CD4-positive, alpha-beta T cell treated with Interleukin-21 for 1 hour (primary cell): ENCODE measurements around the gene C2CD3.
A peak's percentile ranks its signal among the peaks of the same experiment; 100 is the strongest.

ENCODE experiments used
- DNase-seq: peaks from one replicate; pipeline ENCODE4 v3.0.0-alpha.2; 2020

Gene C2CD3, protein sequence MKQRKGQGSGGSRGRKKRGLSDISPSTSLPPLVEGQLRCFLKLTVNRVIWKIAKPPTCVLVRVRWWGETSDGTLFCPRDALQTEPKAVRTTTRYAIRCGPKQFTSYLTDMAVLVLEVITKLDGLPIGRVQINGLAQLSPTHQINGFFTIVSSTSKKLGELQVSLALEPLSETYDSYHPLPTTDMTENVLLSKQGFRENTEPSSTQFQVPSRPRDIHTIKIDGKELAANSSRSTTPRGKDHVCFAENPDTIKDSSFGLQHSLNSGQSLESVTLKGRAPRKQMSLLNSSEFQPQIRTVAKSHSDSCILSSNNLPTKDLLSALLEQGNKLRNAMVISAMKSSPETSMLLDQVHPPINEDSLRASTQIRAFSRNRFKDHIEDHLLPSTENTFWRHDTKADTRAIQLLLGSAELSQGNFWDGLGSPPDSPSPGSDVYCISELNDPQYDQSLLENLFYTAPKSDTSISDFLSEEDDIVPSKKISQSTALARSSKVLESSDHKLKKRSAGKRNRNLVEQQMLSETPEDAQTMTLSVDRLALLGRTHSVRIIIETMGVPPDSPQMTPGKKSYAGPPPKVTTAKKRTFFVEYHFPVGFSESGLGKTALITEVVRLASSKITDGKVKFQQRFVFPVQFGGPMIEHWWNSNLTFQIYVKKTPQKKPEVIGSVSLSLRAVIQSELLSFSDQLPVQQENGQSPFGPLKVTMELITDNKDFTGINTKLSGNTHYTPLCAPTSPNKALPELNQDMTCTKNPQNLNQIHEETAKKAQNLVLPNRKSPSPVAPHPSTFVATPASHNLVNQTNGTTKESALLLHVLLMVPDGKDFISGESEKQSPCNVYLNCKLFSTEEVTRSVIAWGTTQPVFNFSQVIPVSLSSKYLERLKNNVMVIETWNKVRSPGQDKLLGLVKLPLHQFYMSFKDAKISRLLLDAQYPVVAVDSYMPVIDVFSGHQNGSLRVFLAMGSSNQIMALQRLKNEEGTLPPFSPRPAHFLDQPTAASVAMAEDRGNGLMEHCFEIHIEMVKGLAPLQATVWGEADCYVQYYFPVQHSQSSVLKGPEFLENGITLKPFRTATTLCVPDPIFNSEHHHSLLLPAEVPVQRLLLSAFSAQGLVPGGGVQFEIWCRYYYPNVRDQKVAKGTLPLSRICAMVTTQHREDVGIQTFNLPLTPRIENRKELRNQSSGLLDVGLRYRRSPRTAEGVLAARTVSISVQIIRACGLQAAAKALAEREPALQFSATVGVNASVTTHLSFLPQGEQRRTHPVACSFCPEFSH (N-terminal part only)

GRCh38 chr11:74170694-74171629 lies at the start of gene C2CD3, which contains the start of gene PPME1:
Gene C2CD3 (minus strand): TSS chr11:74171002. CDS start chr11:74170792, 210 bp downstream.
Gene PPME1 (plus strand): TSS chr11:74171289. CDS start chr11:74171422, 133 bp downstream.
- peak; percentile 99 for DNase-seq

- DNase-seq = no peak
Measured at GRCh38 chr11:74220376-74220775, 49.6 kb upstream of the C2CD3 start.

GRCh38 chr11:74212533-74212932 lies 41.7 kb upstream of the C2CD3 start:
- no peak for DNase-seq

GRCh38 chr11:74208507-74208906 lies 37.7 kb upstream of the C2CD3 start:
- no peak for DNase-seq

GRCh38 chr11:74206746-74207145 lies 35.9 kb upstream of the C2CD3 start:
- no peak for DNase-seq

GRCh38 chr11:74205181-74205580 lies 34.4 kb upstream of the C2CD3 start:
- no peak for DNase-seq

DNA sequence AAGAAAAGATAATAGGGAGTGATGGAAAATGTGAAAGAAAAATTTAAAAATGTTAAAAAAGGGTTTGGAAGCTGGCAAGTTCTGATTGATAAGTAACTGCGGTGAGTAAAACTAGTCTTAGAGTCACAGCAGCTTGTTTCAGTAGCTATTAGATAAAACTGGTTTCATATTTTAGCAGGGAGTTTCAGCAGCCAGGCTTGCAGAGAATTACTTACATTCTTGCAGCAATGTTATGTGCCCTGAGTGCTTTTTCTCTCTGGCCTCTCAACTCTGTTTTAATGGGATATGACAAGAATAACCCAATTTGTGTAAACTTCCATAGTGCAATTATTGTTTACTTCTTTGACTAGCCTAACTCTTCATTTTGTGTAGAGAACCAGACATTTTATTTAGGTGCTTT lies 33.9 kb upstream of the C2CD3 start:
- DNase-seq = no peak

DNA sequence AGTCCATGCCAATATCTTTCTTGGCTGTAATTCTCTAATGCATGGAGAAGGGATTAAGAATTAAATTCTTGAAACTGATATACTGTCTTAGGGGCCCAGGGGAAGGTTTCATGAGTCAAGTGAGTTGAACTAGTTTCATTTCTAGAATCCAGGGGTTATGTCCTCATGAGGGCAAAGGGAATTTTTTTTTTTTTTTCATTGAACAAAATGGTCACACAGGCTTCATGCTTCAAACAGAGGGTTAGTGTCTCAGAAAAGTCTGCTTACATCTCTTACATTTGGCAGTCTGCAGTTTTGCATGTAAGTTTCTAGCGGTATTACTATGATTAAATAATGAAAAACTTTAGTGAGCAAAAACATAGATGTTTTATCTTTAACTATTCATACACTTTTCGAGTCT lies 33.2 kb upstream of the C2CD3 start:
- no peak for DNase-seq

- no peak for DNase-seq
Measured at GRCh38 chr11:74196781-74197486, 26.1 kb upstream of the C2CD3 start.

GRCh38 chr11:74195828-74196227 lies 25.0 kb upstream of the C2CD3 start:
- no peak for DNase-seq

DNA sequence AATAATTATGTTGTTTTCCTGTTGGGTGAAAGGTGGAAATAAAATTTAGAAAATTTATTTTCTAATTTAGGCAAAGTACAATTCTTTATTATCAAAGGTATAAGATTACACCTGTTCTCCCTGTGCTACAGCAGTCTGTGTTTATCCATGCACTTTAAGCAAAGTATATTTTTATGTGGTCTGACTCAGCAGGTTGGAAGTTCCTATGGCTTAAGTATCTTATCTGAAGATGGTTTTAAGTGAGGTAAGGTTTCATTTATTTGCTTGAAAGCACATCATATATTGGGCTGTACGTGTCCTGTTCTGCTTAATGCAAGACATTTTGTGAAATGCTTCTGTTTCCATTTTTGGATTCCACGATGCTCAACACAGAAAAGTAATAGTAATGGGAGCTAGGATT lies 14.9 kb upstream of the C2CD3 start:
- DNase-seq = no peak

DNA sequence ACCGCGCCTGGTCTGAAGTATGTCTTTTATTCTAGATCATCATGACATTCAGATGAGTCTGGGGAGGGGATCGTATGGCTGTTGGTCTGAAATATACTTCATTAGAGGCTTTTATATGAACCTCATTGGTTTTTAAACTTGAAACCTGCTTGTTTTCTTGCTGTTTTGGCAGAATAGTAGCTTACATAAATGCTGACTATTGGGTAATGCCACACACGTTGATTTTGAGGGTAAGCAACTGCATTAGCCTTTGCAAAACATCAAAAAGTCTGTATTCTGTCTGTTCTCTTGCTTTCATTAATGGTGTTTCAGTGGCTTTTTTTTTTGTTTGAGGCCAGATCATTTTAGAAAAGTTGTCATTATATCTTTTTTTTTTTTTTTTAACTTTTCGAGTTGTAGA lies 14.5 kb upstream of the C2CD3 start:
- DNase-seq = no peak

DNA sequence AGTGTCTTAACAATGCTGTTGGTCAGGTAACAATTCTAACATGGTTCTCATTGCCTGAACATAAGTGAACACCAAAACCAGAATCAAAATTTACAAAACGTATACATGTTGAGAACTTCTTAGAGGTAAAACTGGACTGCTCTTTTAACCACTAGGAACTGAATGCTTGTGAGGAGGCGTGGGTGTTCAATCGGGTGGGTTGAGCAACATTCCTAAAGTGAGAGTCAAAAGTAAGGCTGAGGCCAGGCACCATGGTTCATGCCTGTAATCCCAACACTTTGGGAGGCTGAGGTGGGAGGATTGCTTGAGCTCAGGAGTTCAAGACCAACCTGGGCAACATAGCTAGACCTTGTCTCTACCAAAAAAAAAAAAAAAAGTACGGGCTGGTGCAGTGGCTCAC lies 11.8 kb upstream of the C2CD3 start:
- DNase-seq = no peak

GRCh38 chr11:74179234-74180052 lies 8.6 kb upstream of the C2CD3 start:
- DNase-seq = no peak

DNA sequence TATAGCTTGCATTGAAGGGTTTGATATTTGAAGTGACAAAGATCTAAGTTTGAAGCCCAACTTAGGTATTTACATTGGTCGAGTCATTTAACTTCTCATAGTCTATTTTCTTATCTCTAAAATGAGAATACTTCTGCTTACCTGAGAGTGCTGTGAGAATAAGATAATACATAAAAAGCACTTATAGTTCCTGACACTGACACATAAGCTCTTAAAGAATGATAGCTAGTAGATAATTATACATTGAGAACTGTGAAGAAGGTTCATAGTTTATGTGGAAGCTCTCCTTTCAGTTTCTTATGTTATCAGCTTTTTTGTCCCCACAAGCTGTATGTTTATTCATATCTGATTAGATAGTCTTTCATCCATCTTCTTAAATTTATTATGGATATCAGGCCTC lies 5.1 kb upstream of the C2CD3 start:
- DNase-seq = no peak

DNA sequence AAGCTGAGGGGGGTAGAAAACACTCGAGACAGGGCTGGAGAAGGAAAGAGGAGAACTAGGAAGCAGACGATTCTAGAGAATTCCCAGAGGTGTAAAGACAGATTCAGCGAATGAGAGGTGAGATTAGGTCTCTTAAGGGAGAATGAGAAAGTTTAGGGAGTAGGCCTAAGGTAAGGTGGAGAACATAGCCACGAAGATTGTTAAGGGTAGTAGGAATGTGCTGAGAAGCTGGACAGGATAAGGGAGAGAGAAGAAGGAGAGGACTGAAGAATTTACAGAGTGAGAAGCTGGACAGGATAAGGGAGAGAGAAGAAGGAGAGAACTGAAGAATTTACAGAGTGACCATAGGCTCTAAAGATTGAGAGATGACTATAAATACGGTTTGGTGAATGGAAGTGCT lies 1.2 kb upstream of the C2CD3 start:
- DNase-seq = no peak

DNA sequence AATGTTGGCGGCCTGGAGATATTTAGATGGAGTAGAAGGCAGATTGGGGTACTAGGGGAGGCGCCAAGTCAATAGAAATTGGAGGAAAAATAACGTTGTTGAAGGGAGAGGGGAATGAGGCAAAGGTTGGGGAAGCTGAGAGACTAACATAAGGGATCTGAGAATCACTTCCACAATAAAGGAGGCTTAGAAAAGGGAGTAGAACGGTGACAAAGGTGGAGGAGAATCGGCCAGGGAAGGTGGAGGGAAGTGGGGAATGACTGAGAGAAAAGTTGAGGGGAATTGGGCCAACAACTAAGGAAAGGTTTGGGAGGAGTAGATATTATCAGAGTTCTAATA lies 797 bp upstream of the C2CD3 start:
- no peak for DNase-seq

- no peak for DNase-seq
Measured at GRCh38 chr11:74169738-74170458, 904 bp downstream of the C2CD3 start.

GRCh38 chr11:74168838-74169237 lies 2.0 kb downstream of the C2CD3 start:
- DNase-seq = no peak
